ENCODE data around the gene ELF4.

ELF4 gene

GRCh38 chrX:130075777-130076176 is 34.5 kb downstream of the ELF4 start:
- H3K4me3 ChIP-seq (replicated peaks; ENCODE audit: low read depth, low read length), result no peak overlapping the region
- TF ChIP-seq, protein P1, sequence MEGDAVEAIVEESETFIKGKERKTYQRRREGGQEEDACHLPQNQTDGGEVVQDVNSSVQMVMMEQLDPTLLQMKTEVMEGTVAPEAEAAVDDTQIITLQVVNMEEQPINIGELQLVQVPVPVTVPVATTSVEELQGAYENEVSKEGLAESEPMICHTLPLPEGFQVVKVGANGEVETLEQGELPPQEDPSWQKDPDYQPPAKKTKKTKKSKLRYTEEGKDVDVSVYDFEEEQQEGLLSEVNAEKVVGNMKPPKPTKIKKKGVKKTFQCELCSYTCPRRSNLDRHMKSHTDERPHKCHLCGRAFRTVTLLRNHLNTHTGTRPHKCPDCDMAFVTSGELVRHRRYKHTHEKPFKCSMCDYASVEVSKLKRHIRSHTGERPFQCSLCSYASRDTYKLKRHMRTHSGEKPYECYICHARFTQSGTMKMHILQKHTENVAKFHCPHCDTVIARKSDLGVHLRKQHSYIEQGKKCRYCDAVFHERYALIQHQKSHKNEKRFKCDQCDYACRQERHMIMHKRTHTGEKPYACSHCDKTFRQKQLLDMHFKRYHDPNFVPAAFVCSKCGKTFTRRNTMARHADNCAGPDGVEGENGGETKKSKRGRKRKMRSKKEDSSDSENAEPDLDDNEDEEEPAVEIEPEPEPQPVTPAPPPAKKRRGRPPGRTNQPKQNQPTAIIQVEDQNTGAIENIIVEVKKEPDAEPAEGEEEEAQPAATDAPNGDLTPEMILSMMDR (IDR thresholded peaks at IDR 0.05; ENCODE audit: low read length, missing control alignments), result no peak
- no peak for DNase-seq (ENCODE audit: low read depth)

- DNase-seq (ENCODE audit: low read depth), result no peak
- H3K4me3 ChIP-seq (replicated peaks; ENCODE audit: low read depth, low read length), result no peak overlapping the region
- TF ChIP-seq, protein P1 (IDR thresholded peaks at IDR 0.05; ENCODE audit: low read length, missing control alignments), result no peak
Measured at GRCh38 chrX:130072345-130072740, 38.0 kb downstream of the ELF4 start.

DNA sequence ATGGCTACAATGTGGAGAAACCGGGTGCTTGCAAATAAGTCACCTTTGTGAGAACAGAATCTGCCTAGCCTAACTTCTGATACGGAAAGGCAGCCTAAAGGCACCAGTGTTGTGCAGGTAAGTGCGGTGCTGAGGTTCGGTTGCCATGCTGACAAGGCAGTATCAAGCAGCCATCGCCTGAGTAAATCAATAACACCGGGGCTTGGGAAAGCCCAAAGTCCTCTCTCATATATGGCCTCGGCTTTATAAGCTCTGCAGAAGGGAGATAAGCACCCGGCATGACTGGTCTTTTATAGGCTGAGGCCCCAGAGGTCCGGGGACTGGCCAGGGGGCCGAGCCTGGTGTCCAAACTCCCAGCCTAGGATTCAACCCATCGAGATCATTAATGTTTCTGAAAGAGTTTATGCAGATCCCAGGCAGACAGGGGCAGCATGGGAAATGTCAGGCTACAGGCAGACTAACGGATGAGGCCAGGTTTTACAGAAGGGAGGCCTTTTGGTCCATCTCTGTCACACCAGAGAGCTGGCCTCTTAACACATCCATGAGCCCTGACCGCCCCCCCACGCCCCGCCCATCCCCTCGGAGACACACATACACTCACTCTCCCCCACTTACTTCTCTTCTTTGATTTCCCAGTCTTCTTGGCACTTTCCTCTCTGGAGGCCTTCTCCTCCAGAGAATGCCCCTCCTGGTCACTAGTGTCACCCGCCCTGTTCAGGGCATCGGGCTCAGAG is 38.5 kb downstream of the ELF4 start:
- TF ChIP-seq, protein P1 (IDR thresholded peaks at IDR 0.05; ENCODE audit: low read length, missing control alignments), result no peak
- no peak overlapping the region for H3K4me3 ChIP-seq (replicated peaks; ENCODE audit: low read depth, low read length)
- no peak for DNase-seq (ENCODE audit: low read depth)

- H3K4me3 ChIP-seq (replicated peaks; ENCODE audit: low read depth, low read length), result no peak overlapping the region
- TF ChIP-seq, protein P1 (IDR thresholded peaks at IDR 0.05; ENCODE audit: low read length, missing control alignments), result no peak
- DNase-seq (ENCODE audit: low read depth), result no peak
Measured at GRCh38 chrX:130066975-130067615, 43.2 kb downstream of the ELF4 start.

- DNase-seq (ENCODE audit: low read depth), result peak; percentile 59
- TF ChIP-seq, protein P1 (IDR thresholded peaks at IDR 0.05; ENCODE audit: low read length, missing control alignments), result peak; percentile 41
- H3K4me3 ChIP-seq (replicated peaks; ENCODE audit: low read depth, low read length), result peak overlapping the region; percentile 55
Measured at GRCh38 chrX:130060122-130061069, 49.9 kb downstream of the ELF4 start.

GRCh38 chrX:130058652-130059051 is 51.6 kb downstream of the ELF4 start:
- DNase-seq (ENCODE audit: low read depth), result no peak
- TF ChIP-seq, protein P1 (IDR thresholded peaks at IDR 0.05; ENCODE audit: low read length, missing control alignments), result no peak

More at GRCh38 chrX:130058652-130059051, 51.6 kb downstream of the ELF4 start:
- no peak overlapping the region for H3K4me3 ChIP-seq (replicated peaks; ENCODE audit: low read depth, low read length)

Measured in fibroblast of pulmonary artery (primary cell).